VCaP (cell line): ENCODE results near the gene TCEA2.

Experiments
- H3K27ac ChIP-seq: fragments of 450-650 bp; 2 replicates; pipeline ENCODE4 v1.5.1; 2017
- CTCF ChIP-seq: fragments of 450-650 bp; conservative IDR thresholded peaks from 2 replicates; pipeline ENCODE4 v1.5.1; 2017; ENCODE audit warnings: mild to moderate bottlenecking, moderate library complexity

The TCEA2 gene

GRCh38 chr20:64037498-64038213, 25.3 kb upstream of the TCEA2 start:
- TF ChIP-seq CTCF = no peak

GRCh38 chr20:64038224-64038564, 24.8 kb upstream of the TCEA2 start:
- peak overlapping the region; percentile 79 for H3K27ac ChIP-seq
- no peak for TF ChIP-seq CTCF

More at GRCh38 chr20:64037498-64038213, 25.3 kb upstream of the TCEA2 start:
- H3K27ac ChIP-seq = peak overlapping the region; percentile 79

- H3K27ac ChIP-seq = peak overlapping the region; percentile 79
- TF ChIP-seq CTCF = peak; percentile 90
Measured at GRCh38 chr20:64038565-64039292, 24.3 kb upstream of the TCEA2 start.

- H3K27ac ChIP-seq = peak overlapping the region; percentile 79
- no peak; the same call in 1 of the 2 replicates for TF ChIP-seq CTCF
Measured at GRCh38 chr20:64039293-64040160, 23.5 kb upstream of the TCEA2 start.

GRCh38 chr20:64040231-64041039, 22.6 kb upstream of the TCEA2 start:
- H3K27ac ChIP-seq = no peak overlapping the region
- TF ChIP-seq CTCF = no peak

- H3K27ac ChIP-seq = no peak overlapping the region
- no peak for TF ChIP-seq CTCF
Measured at GRCh38 chr20:64041040-64041780, 21.8 kb upstream of the TCEA2 start.
